Stimulated activated CD8-positive, alpha-beta memory T cell treated with anti-CD3 and anti-CD28 coated beads, Interleukin-12 subunit alpha, Interleukin-12 subunit beta, amount 100 ng/mL, for 24 hours (primary cell): ENCODE results near the gene RTCA.
"Not testable (repeated sequence)": the region's sequence is repeated elsewhere in the genome, so short reads cannot be mapped to it uniquely, and the experiment has no call there.

Experiments
- DNase-seq: peaks from one replicate; pipeline ENCODE4 v3.0.0-alpha.2; 2020; ENCODE audit errors: extremely low read depth

The RTCA gene

GRCh38 chr1:100265931-100266740 lies at the start of gene RTCA:
Gene RTCA (plus strand): TSS chr1:100266216. CDS start chr1:100266376, 160 bp downstream.
- peak; percentile 91 for DNase-seq

GRCh38 chr1:100217834-100218233 lies 48.2 kb upstream of the RTCA start:
- no peak for DNase-seq

- no peak for DNase-seq
These were observed 46.6 kb upstream of the RTCA start for GRCh38 chr1:100219457-100219856.

GRCh38 chr1:100219883-100220282 lies 46.1 kb upstream of the RTCA start:
- DNase-seq: no peak

GRCh38 chr1:100222428-100222827 lies 43.6 kb upstream of the RTCA start:
- DNase-seq: no peak

- no peak for DNase-seq
These were observed 36.2 kb upstream of the RTCA start for GRCh38 chr1:100229681-100230443.

GRCh38 chr1:100230765-100231164 lies 35.3 kb upstream of the RTCA start:
- no peak for DNase-seq

GRCh38 chr1:100231721-100232120 lies 34.3 kb upstream of the RTCA start:
- no peak for DNase-seq

- no peak for DNase-seq
These were observed 33.9 kb upstream of the RTCA start for GRCh38 chr1:100232156-100232555.

GRCh38 chr1:100233566-100233965 lies 32.5 kb upstream of the RTCA start:
- not testable (repeated sequence) for DNase-seq

- no peak for DNase-seq
These were observed 31.6 kb upstream of the RTCA start for GRCh38 chr1:100234432-100234831.

- no peak for DNase-seq
These were observed 28.9 kb upstream of the RTCA start for GRCh38 chr1:100237091-100237490.

GRCh38 chr1:100239961-100240360 lies 26.1 kb upstream of the RTCA start:
- no peak for DNase-seq

GRCh38 chr1:100240631-100241030 lies 25.4 kb upstream of the RTCA start:
- DNase-seq: no peak

- DNase-seq: no peak
These were observed 19.3 kb upstream of the RTCA start for GRCh38 chr1:100246738-100247137.

GRCh38 chr1:100249155-100249536 lies 16.9 kb upstream of the RTCA start:
- no peak for DNase-seq

- peak; percentile 87 for DNase-seq
These were observed 16.3 kb upstream of the RTCA start, which contains the start of gene DBT for GRCh38 chr1:100249537-100250257. Gene DBT (minus strand): TSS chr1:100249834. CDS start chr1:100249820, 14 bp downstream.

- DNase-seq: no peak
These were observed 15.8 kb upstream of the RTCA start for GRCh38 chr1:100250264-100250663.

- no peak for DNase-seq
These were observed 15.2 kb upstream of the RTCA start for GRCh38 chr1:100250807-100251206.

GRCh38 chr1:100252901-100253300 lies 13.1 kb upstream of the RTCA start:
- no peak for DNase-seq

GRCh38 chr1:100253552-100253951 lies 12.5 kb upstream of the RTCA start:
- no peak for DNase-seq

- not testable (repeated sequence) for DNase-seq
These were observed 9.7 kb upstream of the RTCA start for GRCh38 chr1:100256273-100256672.
